HG03460 (cell line): Measurements from ENCODE around the gene KDSR.
A peak's percentile ranks its signal among the peaks of the same experiment; 100 is the strongest.
"Not testable (repeated sequence)": the region's sequence is repeated elsewhere in the genome, so short reads cannot be mapped to it uniquely, and the experiment has no call there.

Experiments
- ATAC-seq: cut with Tn5 transposase; IDR thresholded peaks from one replicate; pipeline ENCODE4 v1.9.1; 2021; ENCODE audit not compliant: unreplicated experiment

KDSR gene

GRCh38 chr18:63366213-63367052 is 573 bp downstream of the KDSR start:
- ATAC-seq = peak; percentile 35

GRCh38 chr18:63365876-63366212 is 1.2 kb downstream of the KDSR start:
- ATAC-seq = no peak

- no peak for ATAC-seq
Measured at GRCh38 chr18:63363951-63364350, 3.1 kb downstream of the KDSR start.

GRCh38 chr18:63363420-63363819 is 3.6 kb downstream of the KDSR start:
- ATAC-seq = not testable (repeated sequence)

GRCh38 chr18:63356272-63356896 is 10.6 kb downstream of the KDSR start:
- ATAC-seq = no peak

- ATAC-seq = no peak
Measured at GRCh38 chr18:63350230-63350629, 16.8 kb downstream of the KDSR start.

- no peak for ATAC-seq
Measured at GRCh38 chr18:63348508-63349136, 18.4 kb downstream of the KDSR start.

GRCh38 chr18:63346480-63347183 is 20.4 kb downstream of the KDSR start:
- no peak for ATAC-seq

- no peak for ATAC-seq
Measured at GRCh38 chr18:63346031-63346430, 21.0 kb downstream of the KDSR start.

GRCh38 chr18:63344918-63345317 is 22.1 kb downstream of the KDSR start:
- no peak for ATAC-seq

- no peak for ATAC-seq
Measured at GRCh38 chr18:63344263-63344662, 22.7 kb downstream of the KDSR start.

GRCh38 chr18:63342206-63342605 is 24.8 kb downstream of the KDSR start:
- ATAC-seq = no peak

GRCh38 chr18:63339920-63340484 is 27.0 kb downstream of the KDSR start:
- ATAC-seq = no peak

- no peak for ATAC-seq
Measured at GRCh38 chr18:63336366-63337099, 30.5 kb downstream of the KDSR start.

GRCh38 chr18:63331105-63331504 is 35.9 kb downstream of the KDSR start:
- ATAC-seq = no peak

GRCh38 chr18:63329431-63330145 is 37.4 kb downstream of the KDSR start:
- no peak for ATAC-seq

GRCh38 chr18:63326011-63326410 is 41.0 kb downstream of the KDSR start:
- no peak for ATAC-seq

- ATAC-seq = no peak
Measured at GRCh38 chr18:63325086-63325686, 41.8 kb downstream of the KDSR start.

GRCh38 chr18:63322908-63323634 is 43.9 kb downstream of the KDSR start:
- ATAC-seq = no peak
